HS-27A (cell line): ENCODE measurements around the gene ANKRD11.

ENCODE experiments used
- DNase-seq: peaks from one replicate; pipeline ENCODE4 v3.0.0-alpha.2; 2012; ENCODE audit warnings: low read depth, missing footprints

Gene ANKRD11

GRCh38 chr16:89232107-89232506 is 258.3 kb downstream of the ANKRD11 start:
- no peak for DNase-seq

- DNase-seq, result no peak
Observed at GRCh38 chr16:89230255-89230654, 260.1 kb downstream of the ANKRD11 start.

DNA sequence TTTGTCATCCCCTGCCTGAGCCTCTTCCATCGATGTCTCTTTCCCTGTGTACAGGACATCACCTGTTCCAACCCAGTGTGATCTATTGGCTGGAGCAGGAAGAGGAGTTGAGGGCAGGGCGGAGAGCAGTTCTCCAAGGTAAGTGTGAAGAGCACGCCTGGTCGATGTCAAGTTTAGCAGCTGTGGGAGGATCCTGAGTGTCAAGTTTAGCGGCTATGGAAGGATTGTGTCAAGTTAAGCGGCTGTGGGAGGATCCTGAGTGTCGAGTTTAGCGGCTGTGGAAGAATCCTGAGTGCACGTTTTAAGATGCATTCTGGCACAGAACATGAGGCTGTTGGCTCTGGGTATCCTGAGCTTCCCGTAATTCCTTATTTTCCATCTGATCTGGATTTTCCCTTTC is 265.7 kb downstream of the ANKRD11 start:
- DNase-seq, result no peak

- DNase-seq, result no peak
Observed at GRCh38 chr16:89222931-89223330, 267.4 kb downstream of the ANKRD11 start.

DNA sequence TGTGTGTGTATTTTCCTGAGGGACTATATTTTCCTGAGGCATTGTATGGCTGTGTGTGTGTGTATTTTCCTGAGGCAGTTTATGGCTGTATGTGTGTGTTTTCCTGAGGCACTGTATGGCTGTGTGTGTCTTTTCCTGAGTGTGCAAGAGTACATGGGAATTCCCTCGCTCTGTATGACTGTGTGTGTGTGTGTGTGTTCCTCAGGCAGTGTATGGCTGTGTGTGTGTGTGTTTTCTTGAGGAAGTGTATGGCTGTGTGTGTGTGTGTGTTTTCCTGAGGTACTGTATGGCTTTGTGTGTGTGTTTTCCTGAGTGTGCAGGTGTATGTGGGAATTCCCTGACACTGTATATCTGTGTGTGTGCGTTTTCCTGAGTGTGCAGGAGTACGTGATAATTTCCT is 268.8 kb downstream of the ANKRD11 start:
- DNase-seq, result no peak

- no peak for DNase-seq
Observed at GRCh38 chr16:89219365-89219764, 271.0 kb downstream of the ANKRD11 start.
